Stimulated activated CD4-positive, alpha-beta T cell treated with anti-CD3 and anti-CD28 coated beads, Interleukin-1b, Interleukin-23, amount 100 ng/mL, for 48 hours (primary cell): ENCODE data around the gene IL17RD.
"Not testable (repeated sequence)": the region's sequence is repeated elsewhere in the genome, so short reads cannot be mapped to it uniquely, and the experiment has no call there.

Experiments used
- DNase-seq: peaks from one replicate; pipeline ENCODE4 v3.0.0-alpha.2; 2020

Gene IL17RD

DNA sequence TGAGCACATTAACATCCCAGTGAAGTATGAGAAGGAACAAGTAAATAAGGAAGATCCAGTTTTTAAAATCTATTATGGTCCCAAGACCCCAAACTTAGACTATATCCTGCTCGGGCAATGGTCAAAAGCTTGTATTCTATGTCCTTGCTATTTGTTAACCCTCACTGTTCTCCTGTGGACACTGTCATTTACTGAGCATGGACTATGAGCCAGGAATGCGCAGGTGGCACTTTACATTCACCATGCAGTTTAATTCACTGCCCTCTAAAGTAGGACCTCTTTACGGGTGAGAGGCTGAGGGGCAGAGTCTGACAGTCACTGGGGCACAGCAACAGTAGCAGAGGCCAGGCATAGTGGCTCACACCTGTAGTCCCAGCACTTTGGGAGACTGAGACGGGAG lies 76.1 kb downstream of the IL17RD start:
- DNase-seq, result no peak

- DNase-seq, result no peak
Measured at GRCh38 chr3:57088503-57088902, 76.7 kb downstream of the IL17RD start.

GRCh38 chr3:57087361-57088092 lies 77.6 kb downstream of the IL17RD start:
- no peak for DNase-seq

- DNase-seq, result no peak
Measured at GRCh38 chr3:57086201-57086600, 79.0 kb downstream of the IL17RD start.

- DNase-seq, result no peak
Measured at GRCh38 chr3:57085211-57085610, 79.9 kb downstream of the IL17RD start.

- not testable (repeated sequence) for DNase-seq
Measured at GRCh38 chr3:57083266-57083995, 81.7 kb downstream of the IL17RD start.

- DNase-seq, result no peak
Measured at GRCh38 chr3:57082481-57082880, 82.7 kb downstream of the IL17RD start.

- DNase-seq, result no peak
Measured at GRCh38 chr3:57081173-57081572, 84.0 kb downstream of the IL17RD start.

DNA sequence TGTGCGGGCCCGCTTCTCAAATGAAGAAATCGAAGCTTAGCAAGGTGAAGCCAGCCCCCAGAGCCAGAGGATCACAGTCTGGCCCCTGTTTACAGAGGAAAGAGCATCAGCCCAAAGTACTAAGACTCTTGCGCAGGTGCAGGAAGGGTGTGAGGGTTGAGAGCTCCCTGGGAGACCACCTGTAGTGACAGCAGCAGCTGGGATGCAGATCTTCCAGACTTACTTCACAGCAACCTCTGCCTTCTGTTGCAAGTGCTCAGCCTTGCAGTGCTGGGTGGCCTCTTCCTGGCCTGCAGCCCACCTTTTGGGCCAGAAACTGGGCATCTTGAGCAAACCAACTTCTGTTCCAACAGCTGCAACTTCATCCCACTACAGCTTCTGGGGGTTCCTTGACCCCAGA lies 85.0 kb downstream of the IL17RD start:
- no peak for DNase-seq

DNA sequence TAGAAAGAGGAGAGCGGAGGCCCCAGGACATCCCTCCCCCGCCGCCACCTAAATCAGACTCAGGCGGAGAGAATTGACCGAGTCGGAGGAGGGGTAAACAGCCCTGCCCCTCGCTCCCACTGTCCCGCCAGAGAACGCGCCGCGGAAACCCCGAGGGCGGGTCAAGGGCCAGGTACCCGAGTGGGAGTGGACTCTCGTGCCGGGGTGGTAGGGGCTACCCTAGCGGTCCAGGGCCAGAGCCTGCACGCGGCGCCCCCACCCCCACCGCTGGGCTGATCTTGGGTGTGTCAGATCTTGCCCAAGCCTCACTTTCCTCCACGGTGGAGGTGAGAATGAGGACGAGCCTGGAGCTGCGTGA lies 85.7 kb downstream of the IL17RD start:
- DNase-seq, result no peak

DNA sequence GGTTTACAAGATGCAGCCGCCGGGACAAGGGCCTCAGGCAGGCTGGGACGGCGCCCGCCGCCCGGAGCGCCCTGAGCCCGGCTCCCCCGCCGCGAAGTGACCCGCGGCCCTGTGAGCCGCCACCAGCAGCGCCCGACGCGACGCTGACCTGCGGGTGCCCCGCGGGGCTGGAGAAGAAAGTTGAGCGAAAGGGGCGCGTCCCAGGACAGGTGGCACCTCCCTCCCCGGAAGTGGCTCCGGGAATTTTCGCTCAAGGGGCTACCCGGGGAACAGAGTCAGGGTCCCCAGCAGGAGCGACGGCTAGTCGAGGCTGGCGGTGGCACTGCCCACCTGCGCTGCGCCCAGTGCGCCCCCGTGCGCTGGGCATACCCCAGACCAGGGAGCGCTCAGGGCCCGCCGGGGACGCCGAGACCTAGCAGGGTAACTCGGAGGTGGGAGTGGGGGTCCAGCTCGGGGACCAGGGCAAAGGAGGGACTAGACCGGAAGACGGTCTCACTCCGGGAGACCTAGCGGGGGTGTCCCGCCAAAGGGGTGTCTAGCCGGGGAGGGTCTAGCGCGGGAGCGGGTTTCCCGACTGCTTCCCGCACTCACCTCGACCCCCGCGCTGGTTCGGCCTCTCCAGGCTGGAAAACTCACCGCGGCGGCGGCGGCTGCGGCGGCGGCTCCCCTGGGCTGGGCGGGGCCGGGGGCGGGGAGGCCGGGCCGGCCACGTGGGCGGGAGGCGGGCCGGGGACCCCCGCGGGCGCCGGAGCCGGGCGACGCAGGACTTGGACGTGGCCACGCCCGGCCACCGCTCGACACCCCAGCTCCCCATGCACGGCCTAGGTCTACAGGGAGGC lies 86.3 kb downstream of the IL17RD start:
- DNase-seq, result peak; percentile 3

DNA sequence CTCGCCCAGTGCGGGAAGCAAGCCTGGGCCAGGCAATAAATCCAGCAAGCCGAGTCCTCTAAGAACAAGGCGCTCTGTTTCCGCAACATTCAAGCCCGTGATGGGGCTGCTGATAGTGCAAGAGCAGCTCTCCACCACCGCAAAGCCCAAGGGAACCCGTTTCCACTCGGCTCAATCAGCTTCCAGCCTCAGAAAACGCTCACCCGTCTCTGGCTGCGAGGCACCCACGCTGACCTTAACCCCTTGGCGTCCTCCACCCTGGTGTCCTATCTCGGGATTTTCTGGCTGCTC lies 86.9 kb downstream of the IL17RD start:
- DNase-seq, result peak; percentile 14

GRCh38 chr3:57077630-57078343 lies 87.4 kb downstream of the IL17RD start:
- no peak for DNase-seq

- DNase-seq, result no peak
Measured at GRCh38 chr3:57076422-57076951, 88.7 kb downstream of the IL17RD start.

DNA sequence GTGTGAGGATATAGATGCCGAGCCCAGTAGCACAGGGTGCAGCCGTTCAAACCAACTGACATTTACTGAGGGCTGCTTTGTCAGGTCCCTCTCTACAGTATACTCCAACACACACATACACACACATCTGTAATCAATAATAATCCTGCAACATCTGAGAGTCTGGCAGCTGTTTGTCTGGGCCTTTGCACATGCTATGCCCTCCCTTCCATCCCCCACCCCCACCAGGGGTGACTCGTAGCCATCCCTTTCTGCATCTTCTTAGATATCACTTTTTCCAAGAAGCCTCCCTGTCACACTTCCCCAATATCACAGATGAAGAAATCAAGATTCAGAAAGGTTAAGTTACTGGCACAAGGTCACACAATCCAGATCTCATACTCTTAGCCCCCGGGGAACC lies 91.0 kb downstream of the IL17RD start:
- DNase-seq, result no peak

DNA sequence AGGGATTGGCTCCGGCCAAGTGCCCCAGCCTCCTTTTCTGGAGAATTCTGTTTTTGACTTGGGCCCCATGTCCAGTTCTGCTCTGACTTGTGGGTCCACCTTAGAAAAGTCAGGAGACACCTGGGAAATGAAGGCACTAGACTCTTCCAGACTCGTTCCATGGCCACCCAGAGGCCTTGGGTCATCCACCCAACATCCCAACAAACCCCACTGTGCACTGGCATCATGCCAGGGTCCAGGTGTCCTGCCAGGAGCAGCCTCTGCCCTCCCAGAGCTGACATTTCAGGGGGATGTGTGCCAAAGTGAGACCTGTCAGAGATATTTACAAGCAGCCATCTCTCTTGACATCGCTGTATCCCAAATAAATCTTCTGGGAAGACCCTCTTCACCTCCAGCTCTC lies 91.5 kb downstream of the IL17RD start:
- DNase-seq, result no peak

DNA sequence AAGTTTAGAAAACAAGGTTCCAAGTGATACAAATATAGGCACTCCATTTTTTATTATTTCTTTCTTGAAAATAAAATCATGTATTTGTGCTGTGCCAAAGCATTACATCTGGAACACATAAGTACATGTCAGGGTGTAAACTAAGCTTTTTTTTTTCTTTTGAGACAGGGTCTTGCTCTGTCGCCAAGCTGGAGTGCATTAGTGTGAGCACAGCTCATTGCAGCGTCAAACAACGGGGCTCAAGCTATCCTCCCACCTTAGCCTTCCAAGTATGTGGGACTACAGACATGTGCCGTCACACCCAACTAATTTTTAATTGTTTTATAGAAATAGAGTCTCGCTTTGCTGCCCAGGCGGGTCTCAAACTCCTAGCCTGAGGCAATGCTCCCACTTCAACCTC lies 95.7 kb downstream of the IL17RD start:
- DNase-seq, result no peak

DNA sequence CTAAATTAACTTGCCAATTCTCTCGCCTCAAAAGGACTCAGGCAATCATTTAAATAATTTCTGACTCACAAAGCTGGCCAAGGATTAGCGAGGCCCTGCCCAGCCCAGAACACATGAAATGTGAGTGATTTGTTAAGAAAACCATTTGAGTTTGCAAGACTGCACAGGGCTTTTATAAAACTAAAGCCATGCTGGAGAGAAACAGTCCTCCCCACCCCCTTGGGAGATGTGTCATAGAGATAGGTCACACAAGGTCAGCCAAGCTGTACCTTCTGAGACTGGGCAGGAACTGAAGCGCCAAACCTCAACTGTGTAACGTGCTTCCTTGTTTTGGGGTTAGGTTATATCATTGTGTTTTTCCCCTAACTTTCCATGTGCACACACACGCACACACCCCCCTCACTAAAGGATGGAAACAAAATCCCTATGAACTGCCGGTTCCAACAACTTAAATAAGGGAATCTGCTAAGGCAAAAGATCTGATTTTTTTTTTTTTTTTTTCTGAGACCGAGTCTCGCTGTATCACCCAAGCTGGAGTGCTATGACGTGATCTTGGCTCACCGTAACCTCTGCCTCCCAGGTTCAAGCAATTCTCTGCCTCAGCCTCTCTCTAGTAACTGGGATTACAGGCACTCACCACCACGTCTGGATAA lies 96.6 kb downstream of the IL17RD start:
- no peak for DNase-seq

- no peak for DNase-seq
Measured at GRCh38 chr3:57066471-57066870, 98.7 kb downstream of the IL17RD start.

DNA sequence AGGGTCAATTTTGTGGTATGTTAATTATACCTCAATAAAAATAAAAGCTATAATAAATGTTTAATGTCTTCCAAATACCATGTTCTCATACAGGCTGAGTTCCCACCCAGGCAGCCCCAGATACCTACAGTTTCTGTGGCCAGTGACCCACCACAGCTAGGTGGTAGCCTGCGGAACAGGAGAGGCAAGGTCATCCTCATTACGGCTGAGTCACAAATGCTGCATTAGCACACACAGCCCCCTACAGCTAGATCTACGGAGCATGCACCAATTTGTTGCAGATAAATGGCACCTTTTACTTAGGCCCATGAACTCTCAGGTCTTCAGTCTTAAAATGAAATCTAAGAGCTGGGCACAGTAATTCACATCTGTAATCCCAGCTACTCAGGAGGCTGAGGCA lies 99.6 kb downstream of the IL17RD start:
- DNase-seq, result no peak

- no peak for DNase-seq
Measured at GRCh38 chr3:57064572-57064971, 100.6 kb downstream of the IL17RD start.

DNA sequence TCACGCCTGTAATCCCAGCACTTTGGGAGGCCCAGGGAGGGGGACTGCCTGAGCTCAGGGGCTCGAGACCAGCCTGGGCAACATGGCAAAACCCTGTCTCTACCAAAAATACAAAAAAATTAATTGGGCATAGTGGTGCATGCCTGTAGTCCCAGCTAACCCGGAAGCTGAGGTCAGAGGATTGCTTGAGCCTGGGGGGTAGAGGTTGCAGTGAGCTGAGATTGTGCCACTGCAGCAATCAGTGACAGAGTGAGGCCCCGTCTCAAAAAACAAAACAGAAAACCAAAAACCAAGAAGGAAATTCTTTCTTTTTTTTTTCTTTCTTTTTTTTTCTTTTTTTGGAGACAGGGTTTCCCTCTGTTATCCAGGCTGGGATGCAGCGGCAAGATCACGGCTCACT lies 101.2 kb downstream of the IL17RD start:
- DNase-seq, result no peak

DNA sequence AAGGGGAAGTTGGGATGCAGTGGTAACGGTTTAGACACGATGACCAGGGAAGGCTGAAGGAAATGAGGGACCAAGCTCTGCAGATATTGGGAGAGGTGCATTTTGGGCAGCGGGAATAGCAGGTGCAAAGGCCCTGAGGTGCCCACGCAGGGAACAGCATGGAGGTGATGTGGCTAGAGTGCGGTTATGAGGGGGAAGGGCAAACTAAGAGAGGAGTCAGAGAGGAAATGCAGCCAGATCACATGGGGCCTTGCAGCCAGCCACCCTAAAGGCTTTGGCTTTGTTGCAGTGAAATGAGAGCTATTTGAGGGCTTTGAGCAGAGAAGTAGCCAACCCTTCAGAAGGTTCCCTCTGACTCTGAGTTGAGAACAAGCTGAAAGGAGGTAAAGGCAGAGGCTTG lies 102.1 kb downstream of the IL17RD start:
- no peak for DNase-seq
